Transverse colon (tissue), 4 donors: ENCODE measurements around the gene BAG2.

Experiments
- POLR2A ChIP-seq: fragments of 450-650 bp; IDR thresholded peaks from one replicate; pipeline ENCODE4 v1.6.1; 2016; ENCODE audit warnings: antibody characterized with exemption, mild to moderate bottlenecking, moderate library complexity
- POLR2AphosphoS5 ChIP-seq, 3 donors: sonication (generic); formaldehyde crosslinking; IDR thresholded peaks; one replicate each; pipeline ENCODE4 v1.6.1; 2016; ENCODE audit warnings: antibody characterized with exemption in 3 of 3
- TF ChIP-seq, protein P1 (sequence below), 5 experiments: fragments of 200-600 bp in 3 of 5; fragments of 450-650 bp in 2 of 5; sonication (generic) in 3 of 5; IDR thresholded peaks; 1 replicate in 2 of 5; 2 replicates in 3 of 5; pipeline ENCODE4 v1.5.1; 2016 to 2017; ENCODE audit warnings: antibody characterized with exemption in 5 of 5, inconsistent platforms in 3 of 5, mild to moderate bottlenecking in 2 of 5, moderate library complexity in 1 of 5

GRCh38 chr6:57172136-57173055, at the start of gene BAG2:
- TF ChIP-seq, protein P1, sequence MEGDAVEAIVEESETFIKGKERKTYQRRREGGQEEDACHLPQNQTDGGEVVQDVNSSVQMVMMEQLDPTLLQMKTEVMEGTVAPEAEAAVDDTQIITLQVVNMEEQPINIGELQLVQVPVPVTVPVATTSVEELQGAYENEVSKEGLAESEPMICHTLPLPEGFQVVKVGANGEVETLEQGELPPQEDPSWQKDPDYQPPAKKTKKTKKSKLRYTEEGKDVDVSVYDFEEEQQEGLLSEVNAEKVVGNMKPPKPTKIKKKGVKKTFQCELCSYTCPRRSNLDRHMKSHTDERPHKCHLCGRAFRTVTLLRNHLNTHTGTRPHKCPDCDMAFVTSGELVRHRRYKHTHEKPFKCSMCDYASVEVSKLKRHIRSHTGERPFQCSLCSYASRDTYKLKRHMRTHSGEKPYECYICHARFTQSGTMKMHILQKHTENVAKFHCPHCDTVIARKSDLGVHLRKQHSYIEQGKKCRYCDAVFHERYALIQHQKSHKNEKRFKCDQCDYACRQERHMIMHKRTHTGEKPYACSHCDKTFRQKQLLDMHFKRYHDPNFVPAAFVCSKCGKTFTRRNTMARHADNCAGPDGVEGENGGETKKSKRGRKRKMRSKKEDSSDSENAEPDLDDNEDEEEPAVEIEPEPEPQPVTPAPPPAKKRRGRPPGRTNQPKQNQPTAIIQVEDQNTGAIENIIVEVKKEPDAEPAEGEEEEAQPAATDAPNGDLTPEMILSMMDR (IDR thresholded peaks at IDR 0.05), result peak; percentile 15 to 42 (median 28)
- TF ChIP-seq POLR2AphosphoS5 (IDR thresholded peaks at IDR 0.05) (peak; percentile 71 to 80 (median 80)), POLR2A (peak; percentile 70)
